Upper lobe of left lung (tissue), 6 donors: ENCODE data around the gene SECISBP2L. TPM values are rescaled to one million over a fixed set of nuclear protein-coding genes. Genes with fewer than 3 reads are reported as not detected.

Experiments used
- ATAC-seq, 2 donors: fragments of 200-7000 bp; cut with Tn5 transposase; one replicate each; pipeline ENCODE4 v1.9.1; 2022; ENCODE audit warnings: mild to moderate bottlenecking in 2 of 2, moderate library complexity in 2 of 2; ENCODE audit not compliant: low FRiP score in 2 of 2
- DNase-seq, 2 donors: peaks; one replicate each; pipeline ENCODE4 v3.0.0-alpha.2; 2019 to 2020
- H3K27ac ChIP-seq, 4 donors: fragments of 200-600 bp; sonication (generic); one replicate each; pipeline ENCODE4 v1.5.1; 2016 to 2019
- H3K27me3 ChIP-seq, 4 donors: fragments of 200-600 bp; sonication (generic); one replicate each; pipeline ENCODE4 v1.5.1; 2017 to 2019
- H3K36me3 ChIP-seq, 4 donors: fragments of 200-600 bp; sonication (generic); one replicate each; pipeline ENCODE4 v1.5.1; 2016 to 2019
- H3K4me1 ChIP-seq, 4 donors: fragments of 200-600 bp; sonication (generic); one replicate each; pipeline ENCODE4 v1.5.1; 2018 to 2019
- H3K4me3 ChIP-seq, 4 donors: fragments of 200-600 bp; sonication (generic); one replicate each; pipeline ENCODE4 v1.5.1; 2017 to 2019; ENCODE audit warnings: mild to moderate bottlenecking in 2 of 4, moderate library complexity in 1 of 4
- H3K9me3 ChIP-seq, 4 donors: fragments of 200-600 bp; sonication (generic); one replicate each; pipeline ENCODE4 v1.5.1; 2018 to 2019
- CTCF ChIP-seq, 6 experiments: fragments of 450-650 bp in 4 of 6; fragments of 200-600 bp in 2 of 6; sonication (generic) in 2 of 6; IDR thresholded peaks; one replicate each; pipeline ENCODE4 v1.5.1; 2016 to 2019; ENCODE audit warnings: antibody characterized with exemption in 6 of 6
- EP300 ChIP-seq, 4 donors: sonication (generic); formaldehyde crosslinking; IDR thresholded peaks; one replicate each; pipeline ENCODE4 v1.5.1; 2017; ENCODE audit warnings: antibody characterized with exemption in 4 of 4, control low read depth in 2 of 4
- POLR2A ChIP-seq, 4 donors: fragments of 450-650 bp; IDR thresholded peaks; one replicate each; pipeline ENCODE4 v1.5.1; 2016 to 2017; ENCODE audit warnings: antibody characterized with exemption in 4 of 4, mild to moderate bottlenecking in 2 of 4
- POLR2AphosphoS5 ChIP-seq, 2 donors: sonication (generic); formaldehyde crosslinking; IDR thresholded peaks; one replicate each; pipeline ENCODE4 v1.5.1; 2017; ENCODE audit warnings: antibody characterized with exemption in 2 of 2
- WGBS, 2 donors: methylation state at CpG; one replicate each; pipeline ENCODE4 v1.1.5; 2017 to 2018; 5-methylcytosine and 5-hydroxymethylcytosine counted together
- total RNA-seq, 6 donors: library from RNA; depleted of rRNA in 4 of 6; stranded (reverse); fragments of >200 nt in 4 of 6; gene quantifications; one replicate each; pipeline versions ENCODE4 v1.1.0 to v1.2.1, GENCODE V29; 2016 to 2021
- donor health status: DM: no; HTN: no; CAD: no; lungs with moderate emphysema.
- donor health status: DM: no; HTN: yes; CAD: no; lungs with severe emphysema.

Gene SECISBP2L
- total RNA-seq, 6 donors from 2014 or later = 71.4 to 286 (median 155) TPM

GRCh38 chr15:49063402-49064280, 17.4 kb upstream of the SECISBP2L start:
- 72 to 73% methylated on average over 14 of the region's 14 CpGs for WGBS, 2 donors
- no peaks in the 10 kb centered on the region for H3K36me3 ChIP-seq
- ATAC-seq (peak in 1 of 2 donors; percentile 48), DNase-seq (peak in 1 of 2 donors; percentile 2)
- TF ChIP-seq POLR2A (IDR thresholded peaks at IDR 0.05) (no peak), POLR2AphosphoS5 (IDR thresholded peaks at IDR 0.05) (no peak), CTCF (IDR thresholded peaks at IDR 0.05) (no peak), EP300 (IDR thresholded peaks at IDR 0.05) (no peak)
- H3K27ac ChIP-seq = no peak overlapping the region
- no peaks in the 10 kb centered on the region for H3K27me3 ChIP-seq
- no peaks in the 10 kb centered on the region for H3K9me3 ChIP-seq
- H3K4me3 ChIP-seq = no peak overlapping the region
- H3K4me1 ChIP-seq = peaks cover 0 to 22% (median 7%) of the 10 kb centered on the region in 4 donors

GRCh38 chr15:49062900-49063299, 16.7 kb upstream of the SECISBP2L start:
- Histone ChIP-seq H3K27me3 (no peaks in the 10 kb centered on the region), H3K4me1 (peaks cover 0 to 22% (median 7%) of the 10 kb centered on the region in 4 donors), H3K4me3 (no peak overlapping the region), H3K36me3 (no peaks in the 10 kb centered on the region), H3K9me3 (no peaks in the 10 kb centered on the region), H3K27ac (no peak overlapping the region)
- no peak for ATAC-seq
- TF ChIP-seq POLR2A (IDR thresholded peaks at IDR 0.05) (no peak), CTCF (IDR thresholded peaks at IDR 0.05) (no peak), POLR2AphosphoS5 (IDR thresholded peaks at IDR 0.05) (no peak), EP300 (IDR thresholded peaks at IDR 0.05) (no peak)
- WGBS, 2 donors = 88 to 91% methylated on average over 13 of the region's 13 CpGs
- DNase-seq = peak in 1 of 2 donors; percentile 36

- peaks cover 0 to 22% (median 7%) of the 10 kb centered on the region in 4 donors for H3K4me1 ChIP-seq
- H3K36me3 ChIP-seq = no peaks in the 10 kb centered on the region
- no peak overlapping the region for H3K4me3 ChIP-seq
- H3K9me3 ChIP-seq = no peaks in the 10 kb centered on the region
- ATAC-seq (no peak), DNase-seq (no peak)
- no peaks in the 10 kb centered on the region for H3K27me3 ChIP-seq
- TF ChIP-seq CTCF (IDR thresholded peaks at IDR 0.05) = no peak
- no peak for TF ChIP-seq EP300 (IDR thresholded peaks at IDR 0.05)
- TF ChIP-seq POLR2A (IDR thresholded peaks at IDR 0.05) = no peak
- no peak for TF ChIP-seq POLR2AphosphoS5 (IDR thresholded peaks at IDR 0.05)
- 73% methylated on average over 4 of the region's 4 CpGs for WGBS, 2 donors
- no peak overlapping the region for H3K27ac ChIP-seq
Observed at GRCh38 chr15:49060710-49061495, 14.7 kb upstream of the SECISBP2L start.

- no peak for TF ChIP-seq CTCF (IDR thresholded peaks at IDR 0.05)
- no peak for TF ChIP-seq EP300 (IDR thresholded peaks at IDR 0.05)
- no peak for TF ChIP-seq POLR2A (IDR thresholded peaks at IDR 0.05)
- TF ChIP-seq POLR2AphosphoS5 (IDR thresholded peaks at IDR 0.05) = no peak
Observed at GRCh38 chr15:49059491-49059890, 13.2 kb upstream of the SECISBP2L start.

More at GRCh38 chr15:49059491-49059890, 13.2 kb upstream of the SECISBP2L start:
- H3K36me3 ChIP-seq = no peaks in the 10 kb centered on the region
- no peak for ATAC-seq
- H3K27me3 ChIP-seq = no peaks in the 10 kb centered on the region
- 70 to 71% methylated on average over 3 of the region's 3 CpGs for WGBS, 2 donors
- no peak for DNase-seq
- H3K4me3 ChIP-seq = no peak overlapping the region
- H3K27ac ChIP-seq = peak overlapping the region in 1 of 4 donors; percentile 22
- no peaks in the 10 kb centered on the region for H3K9me3 ChIP-seq
- H3K4me1 ChIP-seq = peaks cover 0 to 22% (median 6%) of the 10 kb centered on the region in 4 donors
